HEK293 (cell line): ENCODE measurements around the gene KIF17.

ENCODE experiments used
- CTCF ChIA-PET: fragments of 350-600 bp; formaldehyde crosslinking; extraction: SDS; loops from one replicate; lab custom pipeline; 2021; ENCODE audit warnings: antibody characterized with exemption; lab: Yijun Ruan, JAX
- POLR2A ChIA-PET: fragments of 300-600 bp; formaldehyde crosslinking; extraction: SDS; loops from one replicate; lab custom pipeline; 2020; ENCODE audit warnings: antibody characterized with exemption, inconsistent platforms; lab: Yijun Ruan, JAX
- H3K27ac ChIP-seq: fragments of 200-500 bp; sonication (Bioruptor generic); 2 replicates; pipeline ENCODE4 v1.5.1; 2014; ENCODE audit warnings: low read depth, low read length, control low read depth, inconsistent platforms; ENCODE audit errors: extremely low read depth
- H3K36me3 ChIP-seq, 2 experiments: fragments of 200-500 bp in 1 of 2; sonication (Bioruptor generic) in 1 of 2; 1 replicate in 1 of 2; 2 replicates in 1 of 2; pipeline ENCODE4 v1.5.1; 2014 to 2017; ENCODE audit warnings: inconsistent platforms in 2 of 2, low read length in 2 of 2; ENCODE audit not compliant: control insufficient read depth in 2 of 2, insufficient read depth in 1 of 2
- H3K4me1 ChIP-seq: fragments of 200-500 bp; sonication (Bioruptor generic); 2 replicates; pipeline ENCODE4 v1.5.1; 2014; ENCODE audit warnings: mild to moderate bottlenecking, low read length, inconsistent platforms; ENCODE audit not compliant: control insufficient read depth, insufficient read depth
- H3K4me3 ChIP-seq: 2 replicates; pipeline ENCODE4 v1.5.1; 2011; ENCODE audit warnings: low read depth, mild to moderate bottlenecking, control low read depth, low read length, moderate library complexity
- H3K9me3 ChIP-seq: fragments of 200-500 bp; sonication (Bioruptor generic); 2 replicates; pipeline ENCODE4 v1.5.1; 2014; ENCODE audit warnings: low read depth, low read length, inconsistent platforms; ENCODE audit not compliant: control insufficient read depth, insufficient read depth
- BCL6B ChIP-seq: fragments of 450-650 bp; formaldehyde crosslinking; IDR thresholded peaks from 2 replicates; pipeline ENCODE4 v1.5.1; 2017; ENCODE audit warnings: missing biosample characterization, missing genetic modification characterization
- GLI4 ChIP-seq: fragments of 450-650 bp; formaldehyde crosslinking; IDR thresholded peaks from 2 replicates; pipeline ENCODE4 v1.5.1; 2016; ENCODE audit warnings: missing biosample characterization, missing genetic modification characterization
- OVOL3 ChIP-seq: fragments of 450-650 bp; formaldehyde crosslinking; IDR thresholded peaks from 2 replicates; pipeline ENCODE4 v1.5.1; 2016; ENCODE audit warnings: missing biosample characterization, missing genetic modification characterization
- SP7 ChIP-seq: fragments of 450-650 bp; formaldehyde crosslinking; IDR thresholded peaks from 2 replicates; pipeline ENCODE4 v1.5.1; 2016; ENCODE audit warnings: missing biosample characterization, missing genetic modification characterization
- ZFP37 ChIP-seq: fragments of 450-650 bp; formaldehyde crosslinking; IDR thresholded peaks from 2 replicates; pipeline ENCODE4 v1.5.1; 2016; ENCODE audit warnings: missing biosample characterization, missing genetic modification characterization
- ZIC2 ChIP-seq: fragments of 450-650 bp; formaldehyde crosslinking; IDR thresholded peaks from 2 replicates; pipeline ENCODE4 v1.5.1; 2016; ENCODE audit warnings: missing biosample characterization, missing genetic modification characterization
- ZNF184 ChIP-seq: fragments of 450-650 bp; IDR thresholded peaks from 2 replicates; pipeline ENCODE4 v1.5.1; 2018; ENCODE audit warnings: missing biosample characterization, mild to moderate bottlenecking, missing genetic modification characterization
- ZNF19 ChIP-seq: fragments of 450-650 bp; formaldehyde crosslinking; IDR thresholded peaks from 2 replicates; pipeline ENCODE4; 2016; ENCODE audit warnings: missing biosample characterization, missing genetic modification characterization, low read depth
- ZNF202 ChIP-seq: fragments of 450-650 bp; formaldehyde crosslinking; IDR thresholded peaks from 2 replicates; pipeline ENCODE4 v1.5.1; 2016; ENCODE audit warnings: missing biosample characterization, missing genetic modification characterization, borderline replicate concordance
- ZNF223 ChIP-seq: fragments of 450-650 bp; formaldehyde crosslinking; IDR thresholded peaks from 2 replicates; pipeline ENCODE4 v1.5.1; 2016; ENCODE audit warnings: missing biosample characterization, missing genetic modification characterization
- ZNF239 ChIP-seq: fragments of 450-650 bp; formaldehyde crosslinking; IDR thresholded peaks from 2 replicates; pipeline ENCODE4 v1.5.1; 2016; ENCODE audit warnings: missing biosample characterization, missing genetic modification characterization
- ZNF266 ChIP-seq: fragments of 450-650 bp; formaldehyde crosslinking; IDR thresholded peaks from 2 replicates; pipeline ENCODE4 v1.5.1; 2016; ENCODE audit warnings: missing biosample characterization, missing genetic modification characterization, low read depth
- ZNF354C ChIP-seq: fragments of 450-650 bp; formaldehyde crosslinking; IDR thresholded peaks from 2 replicates; pipeline ENCODE4 v1.5.1; 2016; ENCODE audit warnings: missing biosample characterization, missing genetic modification characterization, low read depth, borderline replicate concordance
- ZNF394 ChIP-seq: fragments of 450-650 bp; formaldehyde crosslinking; IDR thresholded peaks from 2 replicates; pipeline ENCODE4 v1.5.1; 2016; ENCODE audit warnings: missing biosample characterization, missing genetic modification characterization, mild to moderate bottlenecking, moderate library complexity, borderline replicate concordance
- ZNF416 ChIP-seq: fragments of 450-650 bp; formaldehyde crosslinking; IDR thresholded peaks from 2 replicates; pipeline ENCODE4 v1.5.1; 2016; ENCODE audit warnings: missing biosample characterization, missing genetic modification characterization
- ZNF423 ChIP-seq: fragments of 450-650 bp; formaldehyde crosslinking; IDR thresholded peaks from 2 replicates; pipeline ENCODE4 v1.5.1; 2016; ENCODE audit warnings: missing biosample characterization, missing genetic modification characterization
- ZNF544 ChIP-seq: fragments of 450-650 bp; formaldehyde crosslinking; IDR thresholded peaks from 2 replicates; pipeline ENCODE4 v1.5.0; 2017; ENCODE audit warnings: missing biosample characterization, missing genetic modification characterization
- ZNF571 ChIP-seq: fragments of 450-650 bp; formaldehyde crosslinking; IDR thresholded peaks from 2 replicates; pipeline ENCODE4 v1.5.0; 2017; ENCODE audit warnings: missing biosample characterization, missing genetic modification characterization
- ZNF610 ChIP-seq: fragments of 450-650 bp; formaldehyde crosslinking; IDR thresholded peaks from 2 replicates; pipeline ENCODE4 v1.5.1; 2016; ENCODE audit warnings: missing biosample characterization, missing genetic modification characterization, borderline replicate concordance
- TF ChIP-seq, protein P1 (sequence below): fragments of 450-650 bp; formaldehyde crosslinking; IDR thresholded peaks from 2 replicates; pipeline ENCODE4 v1.5.1; 2016; ENCODE audit warnings: missing biosample characterization, missing genetic modification characterization
- TF ChIP-seq, protein P2 (sequence below): IDR thresholded peaks from 2 replicates; pipeline ENCODE4 v1.6.1; 2011; ENCODE audit warnings: mild to moderate bottlenecking, low read depth, low read length, borderline replicate concordance
- TF ChIP-seq, protein P3 (sequence below): fragments of 450-650 bp; formaldehyde crosslinking; IDR thresholded peaks from 2 replicates; pipeline ENCODE4 v1.5.1; 2016; ENCODE audit warnings: missing biosample characterization, missing genetic modification characterization

Gene KIF17

GRCh38 chr1:20701847-20702246 lies 16.0 kb downstream of the KIF17 start:
- Histone ChIP-seq H3K4me3 (no peak overlapping the region), H3K36me3 (peaks cover 0 to 9% of the 10 kb centered on the region in 2 experiments; a peak in 1 of 3 replicates), H3K9me3 (no peaks in the 10 kb centered on the region), H3K4me1 (no peaks in the 10 kb centered on the region), H3K27ac (no peak overlapping the region)
- TF ChIP-seq ZFP37 (tag by site-specific recombination) (no peak), ZNF266 (no peak), ZNF416 (no peak), ZNF423 (tag by site-specific recombination) (no peak), ZNF394 (tag by site-specific recombination) (no peak), GLI4 (tag by site-specific recombination) (no peak), ZNF610 (tag by site-specific recombination) (no peak)
- TF ChIP-seq, protein P1, sequence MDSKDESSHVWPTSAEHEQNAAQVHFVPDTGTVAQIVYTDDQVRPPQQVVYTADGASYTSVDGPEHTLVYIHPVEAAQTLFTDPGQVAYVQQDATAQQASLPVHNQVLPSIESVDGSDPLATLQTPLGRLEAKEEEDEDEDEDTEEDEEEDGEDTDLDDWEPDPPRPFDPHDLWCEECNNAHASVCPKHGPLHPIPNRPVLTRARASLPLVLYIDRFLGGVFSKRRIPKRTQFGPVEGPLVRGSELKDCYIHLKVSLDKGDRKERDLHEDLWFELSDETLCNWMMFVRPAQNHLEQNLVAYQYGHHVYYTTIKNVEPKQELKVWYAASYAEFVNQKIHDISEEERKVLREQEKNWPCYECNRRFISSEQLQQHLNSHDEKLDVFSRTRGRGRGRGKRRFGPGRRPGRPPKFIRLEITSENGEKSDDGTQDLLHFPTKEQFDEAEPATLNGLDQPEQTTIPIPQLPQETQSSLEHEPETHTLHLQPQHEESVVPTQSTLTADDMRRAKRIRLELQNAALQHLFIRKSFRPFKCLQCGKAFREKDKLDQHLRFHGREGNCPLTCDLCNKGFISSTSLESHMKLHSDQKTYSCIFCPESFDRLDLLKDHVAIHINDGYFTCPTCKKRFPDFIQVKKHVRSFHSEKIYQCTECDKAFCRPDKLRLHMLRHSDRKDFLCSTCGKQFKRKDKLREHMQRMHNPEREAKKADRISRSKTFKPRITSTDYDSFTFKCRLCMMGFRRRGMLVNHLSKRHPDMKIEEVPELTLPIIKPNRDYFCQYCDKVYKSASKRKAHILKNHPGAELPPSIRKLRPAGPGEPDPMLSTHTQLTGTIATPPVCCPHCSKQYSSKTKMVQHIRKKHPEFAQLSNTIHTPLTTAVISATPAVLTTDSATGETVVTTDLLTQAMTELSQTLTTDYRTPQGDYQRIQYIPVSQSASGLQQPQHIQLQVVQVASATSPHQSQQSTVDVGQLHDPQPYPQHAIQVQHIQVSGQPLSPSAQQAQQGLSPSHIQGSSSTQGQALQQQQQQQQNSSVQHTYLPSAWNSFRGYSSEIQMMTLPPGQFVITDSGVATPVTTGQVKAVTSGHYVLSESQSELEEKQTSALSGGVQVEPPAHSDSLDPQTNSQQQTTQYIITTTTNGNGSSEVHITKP = no peak
- POLR2A ChIA-PET = no interaction called here
- CTCF ChIA-PET = interaction anchor here (0.7 to 1.1 kb wide), 2 partner anchors 82 to 84 kb away, joined by 3 read pairs; no protein-coding TSS in a partner anchor

- TF ChIP-seq ZNF354C (tag by site-specific recombination) (no peak), ZNF202 (tag by site-specific recombination) (no peak), ZIC2 (no peak), ZNF223 (no peak), ZNF239 (tag by site-specific recombination) (no peak), SP7 (tag by site-specific recombination) (no peak), BCL6B (tag by site-specific recombination) (no peak), OVOL3 (tag by site-specific recombination) (no peak), ZNF571 (tag by site-specific recombination) (no peak), ZNF184 (tag by site-specific recombination) (no peak), ZNF544 (tag by site-specific recombination) (no peak), ZNF19 (tag by site-specific recombination) (no peak)
- TF ChIP-seq, protein P2, sequence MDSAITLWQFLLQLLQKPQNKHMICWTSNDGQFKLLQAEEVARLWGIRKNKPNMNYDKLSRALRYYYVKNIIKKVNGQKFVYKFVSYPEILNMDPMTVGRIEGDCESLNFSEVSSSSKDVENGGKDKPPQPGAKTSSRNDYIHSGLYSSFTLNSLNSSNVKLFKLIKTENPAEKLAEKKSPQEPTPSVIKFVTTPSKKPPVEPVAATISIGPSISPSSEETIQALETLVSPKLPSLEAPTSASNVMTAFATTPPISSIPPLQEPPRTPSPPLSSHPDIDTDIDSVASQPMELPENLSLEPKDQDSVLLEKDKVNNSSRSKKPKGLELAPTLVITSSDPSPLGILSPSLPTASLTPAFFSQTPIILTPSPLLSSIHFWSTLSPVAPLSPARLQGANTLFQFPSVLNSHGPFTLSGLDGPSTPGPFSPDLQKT = no peak
- TF ChIP-seq, protein P3, sequence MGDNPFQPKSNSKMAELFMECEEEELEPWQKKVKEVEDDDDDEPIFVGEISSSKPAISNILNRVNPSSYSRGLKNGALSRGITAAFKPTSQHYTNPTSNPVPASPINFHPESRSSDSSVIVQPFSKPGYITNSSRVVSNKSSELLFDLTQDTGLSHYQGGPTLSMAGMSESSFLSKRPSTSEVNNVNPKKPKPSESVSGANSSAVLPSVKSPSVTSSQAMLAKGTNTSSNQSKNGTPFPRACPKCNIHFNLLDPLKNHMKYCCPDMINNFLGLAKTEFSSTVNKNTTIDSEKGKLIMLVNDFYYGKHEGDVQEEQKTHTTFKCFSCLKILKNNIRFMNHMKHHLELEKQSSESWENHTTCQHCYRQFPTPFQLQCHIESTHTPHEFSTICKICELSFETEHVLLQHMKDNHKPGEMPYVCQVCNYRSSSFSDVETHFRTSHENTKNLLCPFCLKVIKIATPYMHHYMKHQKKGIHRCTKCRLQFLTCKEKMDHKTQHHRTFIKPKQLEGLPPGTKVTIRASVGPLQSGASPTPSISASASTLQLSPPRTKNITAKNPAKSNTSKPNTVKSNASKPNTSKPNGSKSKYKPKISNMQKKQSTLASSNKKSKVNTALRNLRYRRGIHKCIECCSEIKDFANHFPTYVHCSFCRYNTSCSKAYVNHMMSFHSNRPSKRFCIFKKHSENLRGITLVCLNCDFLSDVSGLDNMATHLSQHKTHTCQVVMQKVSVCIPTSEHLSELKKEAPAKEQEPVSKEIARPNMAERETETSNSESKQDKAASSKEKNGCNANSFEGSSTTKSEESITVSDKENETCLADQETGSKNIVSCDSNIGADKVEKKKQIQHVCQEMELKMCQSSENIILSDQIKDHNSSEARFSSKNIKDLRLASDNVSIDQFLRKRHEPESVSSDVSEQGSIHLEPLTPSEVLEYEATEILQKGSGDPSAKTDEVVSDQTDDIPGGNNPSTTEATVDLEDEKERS (tag by site-specific recombination) = no peak
- ChIA-PET CTCF (no interaction called here), POLR2A (no interaction called here)
- Histone ChIP-seq H3K4me3 (no peak overlapping the region), H3K9me3 (no peaks in the 10 kb centered on the region), H3K36me3 (peaks cover 0 to 9% of the 10 kb centered on the region in 2 experiments; a peak in 1 of 3 replicates), H3K27ac (no peak overlapping the region), H3K4me1 (no peaks in the 10 kb centered on the region)
Observed at GRCh38 chr1:20701446-20701845, 16.4 kb downstream of the KIF17 start.
